ENCODE results near the gene EP300. TPM values are rescaled to one million over a fixed set of nuclear protein-coding genes. Genes with fewer than 3 reads are reported as not detected.
"Not testable (repeated sequence)": the region's sequence is repeated elsewhere in the genome, so short reads cannot be mapped to it uniquely, and the experiment has no call there.

The EP300 gene
- total RNA-seq, 1 donor from 2014 or later = 30.0 TPM

- TF ChIP-seq CTCF (conservative IDR thresholded peaks at IDR 0.05; ENCODE audit: low read depth, low read length) = no peak
- H3K4me3 ChIP-seq (ENCODE audit: low read depth, low read length) = no peak overlapping the region
- DNase-seq (ENCODE audit: low read depth) = peak; percentile 26
Observed at GRCh38 chr22:41052661-41053490, 39.5 kb upstream of the EP300 start.

- no peak for TF ChIP-seq CTCF (conservative IDR thresholded peaks at IDR 0.05; ENCODE audit: low read depth, low read length)
- no peak for DNase-seq (ENCODE audit: low read depth)
- no peak overlapping the region for H3K4me3 ChIP-seq (ENCODE audit: low read depth, low read length)
Observed at GRCh38 chr22:41057076-41057475, 35.3 kb upstream of the EP300 start.

GRCh38 chr22:41062146-41062545 is 30.2 kb upstream of the EP300 start:
- H3K4me3 ChIP-seq (ENCODE audit: low read depth, low read length) = no peak overlapping the region
- TF ChIP-seq CTCF (conservative IDR thresholded peaks at IDR 0.05; ENCODE audit: low read depth, low read length) = no peak
- no peak for DNase-seq (ENCODE audit: low read depth)

GRCh38 chr22:41064326-41064725 is 28.1 kb upstream of the EP300 start:
- not testable (repeated sequence) for H3K4me3 ChIP-seq (ENCODE audit: low read depth, low read length); DNase-seq (ENCODE audit: low read depth)

- not testable (repeated sequence) for DNase-seq (ENCODE audit: low read depth); H3K4me3 ChIP-seq (ENCODE audit: low read depth, low read length)
Observed at GRCh38 chr22:41066341-41066740, 26.1 kb upstream of the EP300 start.

GRCh38 chr22:41067968-41068367 is 24.4 kb upstream of the EP300 start:
- DNase-seq (ENCODE audit: low read depth); H3K4me3 ChIP-seq (ENCODE audit: low read depth, low read length): not testable (repeated sequence)

- no peak overlapping the region for H3K4me3 ChIP-seq (ENCODE audit: low read depth, low read length)
- no peak for TF ChIP-seq CTCF (conservative IDR thresholded peaks at IDR 0.05; ENCODE audit: low read depth, low read length)
- no peak for DNase-seq (ENCODE audit: low read depth)
Observed at GRCh38 chr22:41070665-41071331, 21.6 kb upstream of the EP300 start.

GRCh38 chr22:41074061-41074460 is 18.3 kb upstream of the EP300 start:
- TF ChIP-seq CTCF (conservative IDR thresholded peaks at IDR 0.05; ENCODE audit: low read depth, low read length) = no peak
- H3K4me3 ChIP-seq (ENCODE audit: low read depth, low read length) = no peak overlapping the region
- DNase-seq (ENCODE audit: low read depth) = no peak
